AG20443 (cell line): ENCODE results near the gene GIMD1.
"Not testable (repeated sequence)": the region's sequence is repeated elsewhere in the genome, so short reads cannot be mapped to it uniquely, and the experiment has no call there.

ENCODE experiments used
- DNase-seq: peaks from one replicate; pipeline ENCODE4 v3.0.0; 2012; ENCODE audit warnings: low spot score, mixed read lengths

Gene GIMD1

GRCh38 chr4:106347167-106347566 lies 21.4 kb downstream of the GIMD1 start:
- DNase-seq: no peak

- DNase-seq: peak; percentile 24
Observed at GRCh38 chr4:106344647-106344970, 24.0 kb downstream of the GIMD1 start.

- DNase-seq: no peak
Observed at GRCh38 chr4:106343865-106344646, 24.5 kb downstream of the GIMD1 start.

GRCh38 chr4:106340774-106341173 lies 27.8 kb downstream of the GIMD1 start:
- no peak for DNase-seq

- DNase-seq: no peak
Observed at GRCh38 chr4:106339431-106339830, 29.1 kb downstream of the GIMD1 start.

- DNase-seq: no peak
Observed at GRCh38 chr4:106338671-106339070, 29.9 kb downstream of the GIMD1 start.

GRCh38 chr4:106337916-106338315 lies 30.7 kb downstream of the GIMD1 start:
- DNase-seq: no peak

- no peak for DNase-seq
Observed at GRCh38 chr4:106336618-106337017, 32.0 kb downstream of the GIMD1 start.

- DNase-seq: no peak
Observed at GRCh38 chr4:106334741-106335470, 33.7 kb downstream of the GIMD1 start.

- DNase-seq: no peak
Observed at GRCh38 chr4:106333186-106333585, 35.4 kb downstream of the GIMD1 start.

- DNase-seq: peak; percentile 53
Observed at GRCh38 chr4:106329041-106329618, 39.4 kb downstream of the GIMD1 start.

- no peak for DNase-seq
Observed at GRCh38 chr4:106325800-106326199, 42.8 kb downstream of the GIMD1 start.

- DNase-seq: no peak
Observed at GRCh38 chr4:106323119-106323518, 45.5 kb downstream of the GIMD1 start.

- DNase-seq: not testable (repeated sequence)
Observed at GRCh38 chr4:106321814-106322213, 46.8 kb downstream of the GIMD1 start.

- DNase-seq: not testable (repeated sequence)
Observed at GRCh38 chr4:106321168-106321567, 47.4 kb downstream of the GIMD1 start.

- DNase-seq: no peak
Observed at GRCh38 chr4:106320235-106320634, 48.3 kb downstream of the GIMD1 start.

GRCh38 chr4:106318511-106318910 lies 50.1 kb downstream of the GIMD1 start:
- DNase-seq: no peak

GRCh38 chr4:106317815-106318214 lies 50.8 kb downstream of the GIMD1 start:
- DNase-seq: no peak

- DNase-seq: no peak
Observed at GRCh38 chr4:106316773-106317409, 51.7 kb downstream of the GIMD1 start.

GRCh38 chr4:106315968-106316772 lies 52.4 kb downstream of the GIMD1 start, which contains the start of the genes AIMP1 and TBCK:
TSS of gene AIMP1 (plus strand) at chr4:106316550. CDS start at chr4:106325010, 8,460 bp downstream.
TSS of gene TBCK (minus strand) at chr4:106316209. CDS start at chr4:106308960, 7,249 bp downstream.
- DNase-seq: peak; percentile 85

- DNase-seq: peak; percentile 18
Observed at GRCh38 chr4:106315476-106315967, 53.1 kb downstream of the GIMD1 start.
